Stomach (tissue), 4 donors: ENCODE measurements around the gene SDHB.

Experiments
- POLR2A ChIP-seq, 4 donors: fragments of 450-650 bp; IDR thresholded peaks; one replicate each; pipeline ENCODE4 v1.6.1; 2016; ENCODE audit warnings: antibody characterized with exemption in 4 of 4, control low read depth in 2 of 4, mild to moderate bottlenecking in 1 of 4, moderate library complexity in 1 of 4
- POLR2AphosphoS5 ChIP-seq, 3 donors: sonication (generic); formaldehyde crosslinking; IDR thresholded peaks; one replicate each; pipeline ENCODE4 v1.6.1; 2016; ENCODE audit warnings: antibody characterized with exemption in 3 of 3
- TF ChIP-seq, protein P1 (sequence below), 7 experiments: fragments of 450-650 bp in 4 of 7; fragments of 200-600 bp in 3 of 7; sonication (generic) in 3 of 7; IDR thresholded peaks; one replicate each; pipeline ENCODE4 v1.5.1; 2016 to 2019; ENCODE audit warnings: antibody characterized with exemption in 7 of 7, control low read depth in 2 of 7, mild to moderate bottlenecking in 1 of 7

DNA sequence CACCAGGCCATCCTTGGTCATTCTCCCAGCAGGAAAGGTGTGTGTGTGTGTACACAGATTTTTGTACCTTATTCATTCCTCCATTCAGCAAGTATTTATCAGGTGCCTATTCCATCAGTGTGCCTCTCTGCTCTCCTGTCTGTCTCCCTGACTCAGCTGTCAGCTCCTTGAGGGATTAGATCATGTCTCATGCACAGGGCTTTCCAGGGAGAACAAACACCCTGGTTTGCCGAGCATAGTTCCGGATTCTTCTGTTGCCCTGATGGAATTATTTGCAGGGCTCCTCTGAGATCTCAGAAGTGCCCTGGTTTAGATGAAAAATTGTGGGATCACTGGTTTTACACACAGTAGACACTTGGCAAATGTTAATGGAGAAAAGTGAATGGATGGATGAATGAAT is 8.1 kb upstream of the SDHB start:
- TF ChIP-seq POLR2AphosphoS5 (IDR thresholded peaks at IDR 0.05) (no peak), POLR2A (IDR thresholded peaks at IDR 0.05) (no peak)
- TF ChIP-seq, protein P1, sequence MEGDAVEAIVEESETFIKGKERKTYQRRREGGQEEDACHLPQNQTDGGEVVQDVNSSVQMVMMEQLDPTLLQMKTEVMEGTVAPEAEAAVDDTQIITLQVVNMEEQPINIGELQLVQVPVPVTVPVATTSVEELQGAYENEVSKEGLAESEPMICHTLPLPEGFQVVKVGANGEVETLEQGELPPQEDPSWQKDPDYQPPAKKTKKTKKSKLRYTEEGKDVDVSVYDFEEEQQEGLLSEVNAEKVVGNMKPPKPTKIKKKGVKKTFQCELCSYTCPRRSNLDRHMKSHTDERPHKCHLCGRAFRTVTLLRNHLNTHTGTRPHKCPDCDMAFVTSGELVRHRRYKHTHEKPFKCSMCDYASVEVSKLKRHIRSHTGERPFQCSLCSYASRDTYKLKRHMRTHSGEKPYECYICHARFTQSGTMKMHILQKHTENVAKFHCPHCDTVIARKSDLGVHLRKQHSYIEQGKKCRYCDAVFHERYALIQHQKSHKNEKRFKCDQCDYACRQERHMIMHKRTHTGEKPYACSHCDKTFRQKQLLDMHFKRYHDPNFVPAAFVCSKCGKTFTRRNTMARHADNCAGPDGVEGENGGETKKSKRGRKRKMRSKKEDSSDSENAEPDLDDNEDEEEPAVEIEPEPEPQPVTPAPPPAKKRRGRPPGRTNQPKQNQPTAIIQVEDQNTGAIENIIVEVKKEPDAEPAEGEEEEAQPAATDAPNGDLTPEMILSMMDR (IDR thresholded peaks at IDR 0.05), result no peak
